Raji (cell line): ENCODE results near the gene CTDSPL.

Experiments
- POLR2A ChIP-seq: IDR thresholded peaks from 2 replicates; pipeline ENCODE4 v1.6.1; 2011; ENCODE audit warnings: low read depth, low read length, control low read depth; ENCODE audit not compliant: insufficient read depth

CTDSPL gene

GRCh38 chr3:37899101-37899707, 37.5 kb downstream of the CTDSPL start:
- TF ChIP-seq POLR2A: no peak

GRCh38 chr3:37899711-37900306, 38.1 kb downstream of the CTDSPL start:
- no peak for TF ChIP-seq POLR2A

GRCh38 chr3:37901721-37902120, 40.0 kb downstream of the CTDSPL start:
- TF ChIP-seq POLR2A: no peak

- no peak for TF ChIP-seq POLR2A
Observed at GRCh38 chr3:37902674-37903073, 41.0 kb downstream of the CTDSPL start.

GRCh38 chr3:37903320-37903719, 41.6 kb downstream of the CTDSPL start:
- TF ChIP-seq POLR2A: no peak

GRCh38 chr3:37903734-37904133, 42.1 kb downstream of the CTDSPL start:
- no peak for TF ChIP-seq POLR2A

- TF ChIP-seq POLR2A: no peak
Observed at GRCh38 chr3:37904601-37905000, 42.9 kb downstream of the CTDSPL start.

GRCh38 chr3:37905346-37905745, 43.7 kb downstream of the CTDSPL start:
- no peak for TF ChIP-seq POLR2A

- TF ChIP-seq POLR2A: no peak
Observed at GRCh38 chr3:37905987-37906674, 44.5 kb downstream of the CTDSPL start.

- no peak for TF ChIP-seq POLR2A
Observed at GRCh38 chr3:37906734-37907282, 45.1 kb downstream of the CTDSPL start.

- no peak for TF ChIP-seq POLR2A
Observed at GRCh38 chr3:37907371-37907770, 45.7 kb downstream of the CTDSPL start.

GRCh38 chr3:37907906-37908305, 46.2 kb downstream of the CTDSPL start:
- no peak for TF ChIP-seq POLR2A

- TF ChIP-seq POLR2A: no peak
Observed at GRCh38 chr3:37909067-37909911, 47.6 kb downstream of the CTDSPL start.

GRCh38 chr3:37910671-37911400, 49.2 kb downstream of the CTDSPL start:
- TF ChIP-seq POLR2A: no peak

GRCh38 chr3:37912052-37912733, 50.5 kb downstream of the CTDSPL start:
- no peak for TF ChIP-seq POLR2A

GRCh38 chr3:37913522-37913921, 51.8 kb downstream of the CTDSPL start:
- no peak for TF ChIP-seq POLR2A
